Mesenteric fat pad (tissue), 1 donor: ENCODE measurements around the gene FEV. TPM values are rescaled to one million over a fixed set of nuclear protein-coding genes. Genes with fewer than 3 reads are reported as not detected.

ENCODE experiments used
- DNase-seq: peaks from one replicate; pipeline ENCODE4 v3.0.0-alpha.2; 2020; ENCODE audit warnings: low spot score
- total RNA-seq: library from RNA; stranded (reverse); fragmentation: NEBNext Ultra II Directional; extraction: Animal tissue kit (Norgen Biotek cat#: 25700); gene quantifications from one replicate; pipeline ENCODE4 v1.2.1, GENCODE V29; 2021
- donor health status: DM: yes; HTN: yes; CAD: no.

FEV gene
- total RNA-seq, 1 donor from 2014 or later = not detected

- no peak for DNase-seq
Measured at GRCh38 chr2:218993345-218994315, 8.6 kb upstream of the FEV start, which contains the start of gene CRYBA2. CRYBA2 (minus strand) TSS chr2:218993422; CDS start chr2:218993176, 246 bp downstream.

- no peak for DNase-seq
Measured at GRCh38 chr2:218992703-218993344, 7.8 kb upstream of the FEV start.

GRCh38 chr2:218992196-218992595 lies 7.2 kb upstream of the FEV start:
- no peak for DNase-seq

DNA sequence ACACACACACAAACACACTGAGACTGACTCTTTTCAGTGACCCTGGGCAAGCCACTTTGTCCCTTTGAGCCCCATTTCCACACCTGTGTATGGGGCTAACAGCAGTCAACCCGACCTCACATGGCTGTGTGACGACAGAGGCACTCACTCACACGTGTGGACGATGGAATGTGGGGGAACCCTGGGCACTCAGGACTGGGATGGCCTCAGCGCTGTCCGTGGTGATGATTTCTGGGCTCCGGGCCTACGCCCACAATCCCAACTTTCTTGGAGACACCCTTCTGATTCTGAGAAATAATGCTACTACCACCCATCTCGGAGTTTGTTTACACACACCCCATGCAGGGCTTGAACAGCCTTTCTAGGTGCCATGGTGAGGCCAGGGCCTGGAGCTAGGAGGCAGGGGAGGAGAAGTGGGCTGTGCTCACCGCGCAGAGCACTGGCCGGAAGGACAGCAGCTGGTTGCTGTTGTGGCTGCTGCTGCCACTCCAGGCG lies 6.7 kb upstream of the FEV start:
- no peak for DNase-seq

GRCh38 chr2:218990612-218991011 lies 5.6 kb upstream of the FEV start:
- no peak for DNase-seq

GRCh38 chr2:218990052-218990451 lies 5.1 kb upstream of the FEV start:
- no peak for DNase-seq

- no peak for DNase-seq
Measured at GRCh38 chr2:218988650-218989049, 3.7 kb upstream of the FEV start.

DNA sequence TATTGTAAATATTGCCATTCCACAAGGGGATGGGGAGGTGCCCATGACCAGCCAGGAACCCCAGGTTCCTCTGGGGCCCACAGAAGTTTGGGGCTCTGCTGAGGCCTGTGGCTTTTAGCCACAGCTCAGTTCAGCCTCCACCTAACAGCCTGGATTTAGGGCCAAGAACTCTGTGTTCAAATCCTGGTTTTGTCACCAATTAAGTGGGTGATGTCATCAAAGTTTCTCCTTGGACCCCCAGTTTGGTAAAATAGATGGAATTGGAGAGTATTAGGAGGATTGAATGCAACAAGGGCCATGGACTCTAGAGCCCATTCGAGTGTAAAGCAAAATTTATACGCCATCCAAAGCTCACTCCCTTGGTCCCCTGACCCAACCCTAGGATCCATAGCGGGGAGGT lies 3.2 kb upstream of the FEV start:
- DNase-seq = no peak

DNA sequence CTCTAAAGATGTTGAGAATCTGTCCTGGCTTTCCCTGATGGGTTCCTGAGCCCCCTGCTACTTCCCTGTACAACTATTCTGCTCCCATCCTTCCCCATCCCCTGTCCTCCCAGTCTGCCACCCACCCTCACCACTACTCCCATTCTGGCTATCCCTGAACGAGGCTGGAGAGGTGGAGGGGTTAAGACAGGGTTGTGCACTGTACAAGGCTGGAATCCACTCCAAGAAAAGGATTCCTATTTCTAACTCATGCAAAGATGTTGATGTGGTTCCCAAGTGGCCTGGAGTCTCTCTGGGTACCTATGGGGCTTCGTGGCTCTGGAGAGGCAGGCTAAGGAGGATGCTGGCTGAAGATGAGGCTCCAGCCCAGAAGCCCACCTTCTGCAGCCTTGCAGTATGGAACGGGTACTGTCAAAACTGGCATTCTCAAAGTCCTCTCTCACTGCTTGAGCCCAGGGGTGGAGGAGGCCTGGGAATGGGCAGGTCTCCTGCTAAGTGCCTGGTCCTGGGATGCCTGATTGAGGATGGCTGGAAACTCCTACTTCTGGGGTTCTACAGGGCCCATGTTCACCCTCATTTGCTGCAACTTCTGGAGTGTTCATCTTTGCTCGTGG lies 1.3 kb upstream of the FEV start:
- DNase-seq = no peak

DNA sequence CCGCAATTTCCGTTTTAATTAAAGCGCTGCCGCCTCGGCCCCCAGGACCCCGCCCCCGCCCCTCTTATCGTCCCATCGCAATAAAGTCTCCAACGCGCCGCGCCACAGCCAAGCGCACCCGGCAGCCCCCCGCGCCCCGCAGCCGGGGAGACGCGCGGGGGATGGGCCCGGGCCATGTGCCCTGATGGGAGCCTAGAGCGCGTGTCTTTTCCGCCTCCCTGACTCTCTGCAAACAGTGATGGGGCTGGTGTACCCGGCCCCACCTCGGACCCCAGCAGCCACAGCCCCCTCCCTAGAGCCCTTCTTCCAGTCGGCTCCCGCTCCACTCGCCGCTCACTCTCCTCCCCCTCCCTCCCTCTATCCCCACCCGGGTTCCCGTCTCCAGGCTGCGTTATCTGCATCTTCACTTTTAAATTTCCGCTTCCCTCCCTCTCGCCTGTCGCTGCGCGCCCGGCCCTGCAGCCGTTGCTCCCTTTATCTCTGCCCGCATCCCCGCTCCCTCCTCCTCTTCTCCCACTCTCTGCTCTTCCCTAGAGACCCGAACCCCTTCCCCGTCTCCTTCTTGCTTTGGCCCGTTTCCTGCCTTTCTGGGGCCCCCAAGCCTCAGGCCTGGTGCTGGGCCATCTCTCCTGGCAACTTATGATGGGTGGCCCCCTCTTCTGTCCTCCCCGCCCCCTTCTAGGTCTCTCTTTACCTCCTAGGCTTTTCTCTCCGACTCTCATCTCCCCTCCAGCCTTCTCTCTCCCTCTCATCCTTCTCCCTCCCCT lies 524 bp upstream of the FEV start:
- no peak for DNase-seq

DNA sequence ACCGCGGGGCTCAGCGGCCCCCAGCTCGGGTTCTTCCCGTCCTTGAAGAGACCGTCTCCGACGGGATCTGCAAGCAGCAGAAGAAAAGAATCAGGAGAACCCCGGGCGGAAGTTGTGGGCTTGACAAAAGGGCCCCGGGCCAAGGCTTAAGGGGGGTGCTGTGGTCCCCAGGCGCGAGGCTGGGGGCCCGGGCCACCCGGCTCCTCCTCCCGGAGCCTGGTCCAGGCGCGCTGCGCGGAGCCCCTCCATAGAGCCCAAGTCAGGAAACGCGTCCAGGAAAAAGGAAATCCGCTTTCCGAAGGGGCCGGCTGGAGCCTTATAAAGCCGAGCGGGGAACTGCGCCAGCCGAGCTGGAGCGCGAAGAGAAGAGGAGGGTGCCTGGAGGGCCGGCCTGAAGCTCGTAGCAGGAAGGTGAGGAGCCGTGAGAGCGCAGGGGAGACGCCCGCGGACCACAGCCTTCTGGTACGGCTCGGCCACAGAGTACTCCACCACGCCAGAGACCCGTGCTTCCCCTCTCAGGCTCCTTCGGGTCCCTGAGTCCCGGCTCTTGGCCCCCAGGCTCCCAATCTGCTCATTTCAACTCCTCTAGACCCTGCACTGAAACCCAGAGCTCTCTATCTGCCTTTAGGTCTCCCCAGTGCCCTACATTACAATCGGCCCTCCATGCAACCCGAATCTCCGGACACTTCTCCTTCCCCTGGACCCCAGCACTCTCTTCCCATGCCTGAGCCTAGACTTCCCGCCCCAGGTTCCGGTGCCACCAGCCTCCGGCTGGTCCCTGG lies 554 bp downstream of the FEV start:
- DNase-seq = no peak

- DNase-seq = no peak
Measured at GRCh38 chr2:218983934-218984238, 1.1 kb downstream of the FEV start.

DNA sequence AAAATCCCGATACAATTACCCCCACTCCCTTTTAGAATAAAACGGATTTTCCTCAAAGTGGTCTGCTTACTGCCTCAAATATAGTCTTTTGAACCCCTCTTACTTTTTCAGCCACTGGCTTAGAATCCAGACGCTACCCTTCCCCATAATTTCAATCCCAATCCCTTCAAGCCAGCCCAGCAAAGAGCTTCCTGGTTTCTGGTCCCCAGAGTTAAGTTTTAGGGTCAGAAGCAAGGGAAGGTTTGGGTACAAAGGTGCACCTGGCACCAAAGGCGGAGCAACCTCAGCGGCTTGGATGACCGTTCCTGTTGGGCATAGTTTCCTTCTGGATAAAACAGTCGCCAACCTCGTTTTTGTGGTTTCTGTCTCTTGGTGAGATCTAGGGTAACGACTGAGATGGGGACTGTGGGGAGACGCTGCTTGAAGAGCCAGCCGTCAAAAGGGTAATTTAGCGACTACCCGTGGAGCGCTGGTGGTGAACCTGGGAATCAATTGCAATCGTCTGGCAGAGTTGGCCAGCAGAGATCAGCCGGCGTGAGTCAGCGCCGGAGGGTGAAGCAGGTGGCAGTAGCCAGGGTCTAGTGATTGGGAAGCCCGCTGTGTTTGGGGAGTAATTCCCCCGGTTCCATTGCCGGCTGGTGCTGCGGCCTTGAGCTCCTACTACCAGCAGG lies 1.6 kb downstream of the FEV start:
- DNase-seq = no peak

GRCh38 chr2:218982586-218983262 lies 2.3 kb downstream of the FEV start:
- no peak for DNase-seq

DNA sequence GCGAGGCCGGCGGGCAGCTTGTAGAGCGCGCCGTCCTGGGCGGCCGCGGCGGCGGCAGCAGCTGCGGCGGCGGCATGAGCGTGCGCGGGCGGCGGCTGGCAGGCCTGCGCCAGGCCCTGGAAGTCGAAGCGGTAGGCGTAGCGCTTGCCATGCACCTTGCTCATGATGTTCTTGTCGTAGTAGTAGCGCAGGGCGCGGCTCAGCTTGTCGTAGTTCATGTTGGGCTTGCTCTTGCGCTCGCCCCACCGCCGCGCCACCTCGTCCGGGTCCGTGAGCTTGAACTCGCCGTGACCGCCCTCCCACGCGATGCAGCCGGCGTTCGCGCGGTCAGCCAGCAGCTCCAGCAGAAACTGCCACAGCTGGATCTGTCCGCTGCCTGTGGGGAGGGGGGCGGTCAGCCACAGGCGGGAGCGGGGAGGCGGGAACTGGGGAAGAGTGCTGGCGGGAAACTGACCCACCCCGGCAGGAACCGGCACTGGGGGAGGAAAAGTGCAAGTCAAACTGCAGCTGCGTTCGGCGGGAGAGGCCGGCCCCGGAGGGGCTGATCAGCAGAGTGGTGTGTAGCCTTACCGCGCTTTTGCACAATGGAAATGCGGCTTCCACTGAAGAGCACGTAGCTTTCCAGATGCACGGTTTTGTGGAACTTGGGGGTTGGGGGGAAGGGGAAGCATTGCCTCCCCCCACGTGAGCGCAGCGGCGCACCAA lies 3.0 kb downstream of the FEV start:
- no peak for DNase-seq

DNA sequence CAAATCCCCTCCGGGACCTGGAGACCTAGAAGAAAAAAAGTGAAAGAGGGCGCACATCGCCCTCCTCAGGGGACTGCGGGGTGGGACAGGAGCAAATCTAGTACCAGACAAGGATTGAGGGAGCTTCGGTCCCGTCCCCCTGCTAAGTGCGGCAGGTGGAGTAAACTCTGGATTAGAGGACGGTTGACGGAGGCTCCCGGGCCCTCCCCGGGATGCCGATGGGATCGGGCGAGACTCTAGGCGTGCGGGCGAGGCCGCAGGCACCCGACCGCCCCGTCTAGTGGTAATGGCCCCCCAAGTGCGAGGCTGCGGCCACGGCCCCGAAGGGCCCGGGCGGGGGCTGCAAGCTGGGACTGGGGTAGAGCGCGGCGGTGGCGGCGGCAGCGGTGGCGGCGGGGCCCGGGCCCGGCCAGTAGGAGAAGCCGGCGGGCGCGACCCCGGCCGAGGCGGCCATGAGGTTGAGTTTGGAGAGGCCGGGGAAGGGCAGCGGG lies 3.5 kb downstream of the FEV start:
- DNase-seq = no peak

- no peak for DNase-seq
Measured at GRCh38 chr2:218980735-218981389, 4.1 kb downstream of the FEV start.
